ENCODE results near the gene RBM22. TPM values are rescaled to one million over a fixed set of nuclear protein-coding genes. Genes with fewer than 3 reads are reported as not detected.

The RBM22 gene
- total and polyA plus RNA-seq, 2 of the 4 experiments (the other 2 are of a cell fraction), result 26.2 to 34.2 TPM

DNA sequence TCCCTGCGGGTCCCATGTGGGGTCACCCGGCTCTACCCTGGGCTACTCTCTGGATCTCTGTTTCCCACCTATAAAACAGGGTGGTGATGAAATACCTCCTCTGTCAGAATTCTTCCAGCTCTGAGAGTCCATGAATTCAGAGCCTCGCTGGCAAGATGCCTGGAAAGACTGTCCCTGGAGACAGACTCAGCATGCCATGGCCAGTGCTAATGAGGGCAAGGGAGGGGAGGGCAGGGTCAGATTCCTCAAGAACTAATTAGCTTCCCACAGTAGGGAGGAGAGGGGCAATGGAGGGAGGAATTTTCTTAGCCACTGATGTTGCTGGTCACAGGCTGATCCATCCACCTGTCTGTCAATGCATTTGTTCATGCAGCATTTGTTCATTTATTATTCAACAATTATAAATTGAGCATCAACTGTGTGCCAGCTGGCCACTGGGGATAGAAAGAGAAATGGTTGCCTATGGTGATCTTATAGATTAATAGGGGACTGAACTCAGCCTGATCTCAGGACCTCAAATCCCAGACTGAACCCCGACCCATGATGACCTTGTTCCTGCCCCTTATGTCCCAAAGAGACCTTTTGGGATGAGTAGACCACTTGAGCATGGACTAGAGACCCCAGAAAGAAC is 55.7 kb downstream of the RBM22 start:
- Histone ChIP-seq H3K56ac (ENCODE audit: extremely low read depth, insufficient read depth, low read length) (no peak overlapping the region), H3K9me3 (ENCODE audit: control insufficient read depth, insufficient read depth, low read length) (no peaks in the 10 kb centered on the region), H2BK120ac (ENCODE audit: low read depth, low read length) (peak overlapping the region; percentile 48; the same call in 1 of the 2 replicates), H2BK5ac (ENCODE audit: low read depth, low read length, poor library complexity, severe bottlenecking) (peak overlapping the region; percentile 21), H3K9ac (ENCODE audit: low read depth, low read length) (peak overlapping the region; percentile 24; the same call in 1 of the 2 replicates), H3K9me1 (ENCODE audit: insufficient read depth, low read length) (peaks cover 27% of the 10 kb centered on the region), H3K36me3 (ENCODE audit: control insufficient read depth, insufficient read depth, low read length) (peaks cover 27% of the 10 kb centered on the region), H2BK15ac (ENCODE audit: low read depth, low read length) (no peak overlapping the region), H3K18ac (ENCODE audit: low read depth, low read length) (no peak overlapping the region), H3K4me1 (ENCODE audit: control insufficient read depth, insufficient read depth, low read length) (peaks cover 29% of the 10 kb centered on the region), H3K4me3 (ENCODE audit: insufficient read depth, low read depth, low read length) (no peak overlapping the region), H2AFZ (replicated peaks; ENCODE audit: low read length, poor library complexity) (no peak overlapping the region), H3K4me2 (ENCODE audit: low read depth, low read length) (no peak overlapping the region), H3K23ac (ENCODE audit: low read depth, low read length) (0 out of 2 replicates have a peak overlapping the region, but pooled peaks have one; percentile 53), H4K5ac (ENCODE audit: low read depth, low read length) (no peak overlapping the region), H3K14ac (replicated peaks; ENCODE audit: low read depth, low read length) (peak overlapping the region; percentile 58), H2AK5ac (ENCODE audit: low read depth, low read length) (peak overlapping the region; percentile 65; the same call in 1 of the 2 replicates), H4K91ac (ENCODE audit: insufficient read depth, low read depth, low read length) (peak overlapping the region; percentile 60; the same call in 1 of the 2 replicates), H4K8ac (ENCODE audit: low read depth in 2 of 2, low read length in 2 of 2) (no peak overlapping the region), H2BK20ac (ENCODE audit: low read depth, low read length) (peak overlapping the region; percentile 59), H3K27me3 (ENCODE audit: control insufficient read depth, insufficient read depth, low read length) (no peaks in the 10 kb centered on the region), H4K20me1 (ENCODE audit: insufficient read depth, low read length) (peaks cover 42% of the 10 kb centered on the region), H3K79me1 (ENCODE audit: low read depth in 1 of 2, low read length in 2 of 2) (peaks cover 19 to 63% of the 10 kb centered on the region in 2 experiments), H2AK9ac (replicated peaks; ENCODE audit: low read depth, low read length, poor library complexity) (no peak overlapping the region), H3K4ac (ENCODE audit: low read depth, low read length) (peak overlapping the region; percentile 52), H3K27ac (ENCODE audit: insufficient read depth, low read length) (no peak overlapping the region; the same call in 1 of the 2 replicates)
- DNase-seq, result peak; percentile 71
- TF ChIP-seq CEBPB (IDR thresholded peaks at IDR 0.05; ENCODE audit: low read depth, low read length), result peak; percentile 77
- TF ChIP-seq MXI1 (IDR thresholded peaks at IDR 0.05; ENCODE audit: borderline replicate concordance, low read depth, low read length), result no peak
- intact Hi-C loops (cut with micrococcal nuclease), result no loop called here
- CTCF ChIA-PET, result no interaction called here
- no CpG with 5 or more reads among the region's 4 CpGs for WGBS, 2 experiments (ENCODE audit: extremely low coverage in 2 of 2, insufficient read length in 1 of 2)
- BruUV-seq (replicated peaks), result no TSS peak
- ATAC-seq (ENCODE audit: low read depth), result peak; percentile 7
- POLR2A ChIA-PET (ENCODE audit: unreplicated experiment), result interaction anchor here (1.0 kb wide), 1 partner anchor 8 kb away, joined by 3 read pairs; no protein-coding TSS in a partner anchor
- in situ Hi-C loops (cut with MboI; ENCODE audit: low sequenced_read_pairs), result no loop called here
- dilution Hi-C loops (cut with HindIII; ENCODE audit: low sequenced_read_pairs, unreplicated experiment), result no loop called here

All from IMR-90 (cell line).